HG03575 (cell line): ENCODE measurements around the gene GH1.
"Not testable (repeated sequence)": the region's sequence is repeated elsewhere in the genome, so short reads cannot be mapped to it uniquely, and the experiment has no call there.

ENCODE experiments used
- ATAC-seq: cut with Tn5 transposase; IDR thresholded peaks from one replicate; pipeline ENCODE4 v1.9.1; 2021; ENCODE audit not compliant: unreplicated experiment, insufficient number of reproducible peaks, low FRiP score; ENCODE audit errors: extremely low read depth

GH1 gene

DNA sequence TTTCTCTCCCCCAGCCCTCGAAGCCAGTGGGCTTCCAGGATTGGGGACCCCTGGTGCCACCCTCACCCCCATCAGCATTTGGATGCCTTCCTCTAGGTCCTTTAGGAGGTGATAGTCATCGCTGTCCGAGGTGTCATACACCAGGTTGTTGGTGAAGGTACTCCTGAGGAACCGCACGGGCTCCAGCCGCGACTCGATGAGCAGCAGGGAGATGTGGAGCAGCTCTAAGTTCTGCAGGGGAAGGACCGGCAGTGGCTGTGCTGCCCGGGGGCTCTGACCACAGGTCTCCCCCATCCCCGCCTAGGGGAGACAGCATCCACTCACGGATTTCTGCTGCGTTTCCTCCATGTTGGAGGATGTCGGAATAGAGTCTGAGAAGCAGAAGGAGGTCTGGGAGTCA, 8.5 kb downstream of the GH1 start:
- no peak for ATAC-seq

- not testable (repeated sequence) for ATAC-seq
Measured at GRCh38 chr17:63909586-63909985, 9.1 kb downstream of the GH1 start.

GRCh38 chr17:63907161-63907778, 11.4 kb downstream of the GH1 start:
- ATAC-seq, result not testable (repeated sequence)

GRCh38 chr17:63904796-63905195, 13.8 kb downstream of the GH1 start:
- ATAC-seq, result not testable (repeated sequence)

- not testable (repeated sequence) for ATAC-seq
Measured at GRCh38 chr17:63903787-63904201, 14.8 kb downstream of the GH1 start.

- ATAC-seq, result not testable (repeated sequence)
Measured at GRCh38 chr17:63901971-63902370, 16.7 kb downstream of the GH1 start.

DNA sequence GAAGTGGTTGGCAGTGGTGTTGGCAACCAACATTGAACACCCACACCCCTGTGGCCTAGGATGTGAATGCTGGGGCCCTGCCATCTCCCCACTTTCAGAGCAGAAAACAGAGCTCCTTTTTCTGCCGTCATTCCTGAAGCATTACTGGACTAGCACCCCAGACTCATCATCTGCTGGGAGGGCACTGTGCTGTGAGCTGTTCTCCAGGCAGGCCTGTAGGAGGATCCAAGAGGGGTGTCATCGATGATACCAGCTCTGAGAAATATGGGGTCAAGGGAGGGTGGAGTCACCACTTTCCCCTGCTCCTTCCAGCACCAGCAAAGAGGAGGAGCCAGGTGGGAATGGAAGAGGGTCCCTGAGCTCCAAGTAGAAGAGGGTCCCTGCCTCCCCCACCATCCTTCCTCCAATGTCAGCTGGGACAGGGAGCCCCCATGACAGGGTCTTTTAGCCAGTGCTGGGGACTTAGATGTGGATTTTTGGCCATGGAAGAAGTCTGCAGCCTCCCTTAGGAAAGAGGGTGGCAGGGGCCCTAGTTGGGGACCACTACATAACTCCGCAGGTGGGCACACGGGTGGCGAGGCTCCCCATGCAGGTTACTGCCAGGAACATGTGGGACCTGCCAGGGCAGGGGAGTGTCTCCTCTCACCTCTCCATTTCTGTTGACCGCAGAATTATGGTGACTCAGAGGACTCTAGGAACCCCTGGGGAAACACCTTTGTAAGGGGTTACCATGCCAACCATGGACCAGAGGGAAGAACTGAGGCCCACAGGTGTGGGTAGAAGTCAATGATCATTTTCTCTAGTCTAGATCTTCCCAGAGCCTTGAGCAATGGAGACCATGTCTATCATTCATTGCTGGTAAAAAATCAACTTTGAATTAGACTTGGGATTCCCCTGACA, 19.5 kb downstream of the GH1 start:
- ATAC-seq, result not testable (repeated sequence)

DNA sequence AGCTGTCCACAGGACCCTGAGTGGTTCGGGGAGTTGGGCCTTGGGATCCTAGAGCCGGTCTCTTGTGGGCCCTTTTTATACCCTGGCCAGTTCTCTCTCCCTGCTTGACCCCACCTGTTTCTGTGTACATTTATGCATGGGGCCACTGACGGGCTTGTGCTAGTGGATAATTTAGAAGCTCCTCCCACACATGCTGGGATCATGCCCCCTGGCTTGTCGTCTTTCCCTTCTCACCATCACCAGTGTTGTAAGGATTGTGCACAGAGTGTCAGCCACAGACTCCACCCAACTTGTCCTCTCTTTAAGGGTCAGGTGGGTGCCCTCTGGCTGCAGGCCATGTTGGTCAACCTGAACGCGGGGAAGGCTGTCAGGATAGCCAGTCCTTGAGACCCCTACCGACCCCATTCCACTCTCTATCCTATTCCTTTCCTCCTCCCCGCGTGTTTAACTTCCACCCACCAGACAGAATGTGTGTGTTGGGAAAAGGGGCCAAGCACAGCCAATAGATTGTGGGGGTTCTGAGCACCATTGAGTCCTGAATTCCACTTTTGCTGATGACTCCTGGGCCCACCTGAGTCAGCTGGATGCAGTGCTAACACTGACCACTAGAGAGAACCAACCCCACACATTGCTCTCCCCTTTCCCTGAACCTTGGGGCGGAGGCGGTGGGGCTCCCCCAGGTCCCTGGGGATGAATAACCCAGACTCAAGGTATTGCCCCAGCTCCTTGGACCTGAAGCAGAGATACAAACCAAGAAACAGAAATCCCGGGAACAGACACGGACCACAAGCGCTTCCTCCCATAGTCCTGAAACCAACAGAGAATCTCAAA, 21.9 kb downstream of the GH1 start, which contains the start of gene CSH1:
Gene CSH1 (minus strand): TSS at position 51 of the 831 bp plus-strand sequence. CDS start 63 bp downstream, outside the sequence.
- ATAC-seq, result not testable (repeated sequence)

- ATAC-seq, result not testable (repeated sequence)
Measured at GRCh38 chr17:63894821-63895220, 23.8 kb downstream of the GH1 start.

DNA sequence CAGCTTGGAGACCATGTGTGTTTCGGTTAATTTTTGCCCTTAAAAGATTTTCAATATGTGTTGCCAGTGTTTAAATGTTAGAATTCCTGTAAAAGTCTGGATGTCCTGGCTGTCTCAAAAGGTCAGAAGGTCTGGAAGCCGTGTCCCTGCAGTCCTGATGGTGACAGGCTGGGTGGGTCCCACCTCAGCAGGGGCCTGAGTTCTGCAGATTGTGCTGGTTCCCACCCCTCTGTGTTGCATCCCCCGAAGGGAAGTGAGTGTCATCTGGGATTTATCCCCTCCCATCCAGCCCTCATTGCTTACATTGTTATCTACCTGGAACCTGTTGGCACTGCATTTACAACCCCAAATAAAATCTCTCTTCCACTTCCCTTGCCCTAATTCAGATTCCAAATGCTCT, 24.6 kb downstream of the GH1 start:
- not testable (repeated sequence) for ATAC-seq

GRCh38 chr17:63892316-63893037, 26.2 kb downstream of the GH1 start:
- not testable (repeated sequence) for ATAC-seq

- not testable (repeated sequence) for ATAC-seq
Measured at GRCh38 chr17:63889026-63889848, 29.4 kb downstream of the GH1 start.

DNA sequence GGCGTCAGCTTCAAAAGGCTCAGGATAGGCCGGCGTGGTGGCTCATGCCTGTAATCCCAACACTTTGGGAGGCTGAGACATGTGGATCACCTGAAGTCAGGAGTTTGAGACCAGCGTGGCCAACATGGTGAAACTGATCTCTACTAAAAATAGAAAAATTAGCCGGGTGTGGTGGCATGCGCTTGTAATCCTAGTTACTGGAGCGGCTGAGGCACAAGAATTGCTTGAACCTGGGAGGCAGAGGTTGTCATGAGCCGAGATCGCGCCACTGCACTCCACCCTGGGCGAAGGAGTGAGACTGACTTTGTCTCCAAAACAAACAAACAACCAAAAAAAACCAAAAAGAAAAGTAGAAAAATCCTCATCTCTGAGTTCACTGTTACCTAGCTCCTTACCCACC, 33.5 kb downstream of the GH1 start:
- ATAC-seq, result not testable (repeated sequence)

DNA sequence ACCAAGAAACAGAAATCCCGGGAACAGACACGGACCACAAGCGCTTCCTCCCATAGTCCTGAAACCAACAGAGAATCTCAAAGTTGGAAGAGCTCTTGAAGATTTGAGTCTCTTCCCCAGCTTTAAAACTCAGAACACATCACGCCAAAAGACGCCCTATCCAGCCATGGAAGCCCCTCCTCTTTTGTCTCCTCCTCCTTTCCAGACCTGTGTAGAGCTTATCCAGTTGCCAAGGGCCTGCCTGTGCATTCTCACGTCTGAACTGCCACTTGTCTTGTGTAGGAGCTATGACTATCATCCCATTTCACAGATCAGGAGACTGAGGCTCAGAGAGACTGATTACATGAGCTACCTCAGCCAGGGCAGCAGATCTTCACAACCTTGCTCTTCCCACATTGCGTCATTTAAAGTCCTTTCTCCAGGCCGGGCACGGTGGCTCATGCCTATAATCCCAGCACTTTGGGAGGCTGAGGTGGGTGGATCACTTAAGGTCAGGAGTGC, 36.0 kb downstream of the GH1 start:
- ATAC-seq, result not testable (repeated sequence)

DNA sequence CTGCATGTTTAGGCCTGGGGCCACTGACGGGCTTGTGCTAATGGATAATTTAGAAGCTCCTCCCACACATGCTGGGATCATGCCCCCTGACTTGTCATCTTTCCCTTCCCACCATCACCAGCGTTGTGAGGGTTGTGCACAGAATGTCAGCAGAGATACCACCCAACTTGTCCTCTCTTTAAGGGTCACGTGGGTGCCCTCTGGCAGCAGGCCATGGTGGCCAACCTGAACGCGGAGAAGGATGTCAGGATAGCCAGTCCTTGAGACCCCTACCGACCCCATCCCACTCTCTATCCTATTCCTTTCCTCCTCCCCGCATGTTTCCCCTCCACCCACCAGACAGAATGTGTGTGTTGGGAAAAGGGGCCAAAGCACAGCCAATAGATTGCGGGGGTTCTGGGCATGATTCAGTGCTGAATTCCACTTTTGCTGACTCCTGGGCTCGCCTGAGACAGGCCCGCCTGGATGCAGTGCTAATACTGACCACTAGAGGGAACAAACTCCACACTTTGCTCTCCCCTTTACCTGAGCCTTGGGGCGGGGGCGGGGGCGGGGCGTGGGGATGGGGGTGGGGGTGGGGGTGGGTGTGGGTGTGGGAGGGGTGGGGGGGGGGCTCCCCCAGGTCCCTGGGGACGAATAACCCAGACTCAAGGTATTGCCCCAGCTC, 36.6 kb downstream of the GH1 start, which contains the start of gene GH2:
Gene GH2 (minus strand): TSS at position 10 of the 667 bp plus-strand sequence. CDS start 143 bp downstream, outside the sequence.
- no peak for ATAC-seq

- not testable (repeated sequence) for ATAC-seq
Measured at GRCh38 chr17:63881337-63881736, 37.3 kb downstream of the GH1 start.

- ATAC-seq, result no peak
Measured at GRCh38 chr17:63880706-63881105, 37.9 kb downstream of the GH1 start.
